ENCODE data around the gene ZNF469.

Gene ZNF469

DNA sequence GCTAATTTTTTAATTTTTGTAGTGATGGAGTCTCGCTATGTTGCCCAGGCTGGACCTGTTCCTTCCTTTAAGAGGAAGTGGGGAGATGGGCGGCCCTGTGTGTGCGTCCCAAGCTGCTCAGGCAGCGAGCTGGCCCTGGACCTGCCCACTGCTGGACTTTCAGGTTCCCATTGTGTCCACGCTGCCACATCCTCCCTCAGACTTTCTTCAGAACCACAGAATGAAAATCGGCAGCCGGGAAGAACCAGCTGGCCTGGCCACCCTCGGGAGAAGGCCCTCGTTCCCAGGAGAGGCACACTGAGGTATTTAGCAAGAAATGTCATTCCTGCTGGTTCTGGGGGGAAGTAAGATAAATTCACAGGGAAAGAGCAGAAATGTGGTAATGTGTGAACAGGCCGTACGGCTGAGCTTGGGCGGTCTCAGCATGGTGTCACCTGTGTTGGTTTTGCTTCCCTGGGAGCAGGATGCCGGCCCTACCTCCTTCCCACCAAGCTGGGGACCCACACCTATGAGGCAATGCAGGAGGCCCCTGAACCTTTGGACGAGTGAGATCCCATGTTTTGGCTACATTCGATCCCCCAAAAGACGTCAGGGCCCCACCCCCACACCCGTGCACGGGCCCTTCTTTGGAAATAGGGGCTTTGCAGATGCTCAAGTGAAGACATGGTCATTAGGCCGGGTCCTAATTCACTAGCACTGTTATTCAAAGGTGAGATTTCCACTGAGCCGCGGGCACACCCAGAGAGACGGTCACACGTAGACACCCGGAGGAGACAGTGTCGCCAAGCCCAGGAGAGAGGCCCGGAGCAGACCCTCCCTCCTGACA lies 35.9 kb upstream of the ZNF469 start:
- no peak for DNase-seq (ENCODE audit: low read depth in 1 of 2, low spot score in 1 of 2)

DNA sequence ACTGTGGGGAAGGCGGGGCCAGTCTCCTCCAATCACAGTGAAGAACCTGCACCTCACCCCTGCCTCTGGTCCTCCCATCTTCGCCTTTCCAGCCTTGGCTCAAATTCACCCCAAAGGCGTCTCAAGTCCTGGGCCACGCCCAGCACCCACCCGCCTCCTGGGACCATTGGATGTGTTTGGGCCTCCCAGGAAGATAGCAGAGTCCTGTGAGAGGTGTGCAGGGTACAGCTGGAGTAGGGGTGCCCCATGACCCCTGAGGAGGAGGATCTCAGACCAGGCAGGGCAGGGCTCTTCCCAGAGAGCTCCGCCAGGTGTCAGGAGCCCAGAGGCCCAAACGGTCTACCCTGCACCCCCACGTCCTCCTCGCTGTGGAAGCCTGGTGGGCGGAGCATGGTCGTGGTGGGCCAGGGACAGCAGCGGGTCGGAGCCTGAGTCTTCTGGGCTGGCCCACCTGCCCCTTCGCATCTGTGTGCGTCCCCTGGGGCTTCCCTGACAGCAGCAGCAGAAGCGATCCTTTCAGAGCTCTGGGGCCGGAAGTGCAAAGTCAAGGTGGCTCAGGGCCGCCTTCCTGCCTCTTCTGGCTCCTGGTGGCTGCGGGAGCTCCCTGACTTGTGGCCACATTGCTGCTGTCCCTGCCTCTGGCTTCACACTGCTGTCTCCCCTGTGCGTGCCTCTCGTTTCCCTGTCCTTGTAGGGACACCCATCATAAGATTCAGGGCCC lies 34.9 kb upstream of the ZNF469 start:
- DNase-seq (ENCODE audit: low read depth in 1 of 2, low spot score in 1 of 2): no peak

DNA sequence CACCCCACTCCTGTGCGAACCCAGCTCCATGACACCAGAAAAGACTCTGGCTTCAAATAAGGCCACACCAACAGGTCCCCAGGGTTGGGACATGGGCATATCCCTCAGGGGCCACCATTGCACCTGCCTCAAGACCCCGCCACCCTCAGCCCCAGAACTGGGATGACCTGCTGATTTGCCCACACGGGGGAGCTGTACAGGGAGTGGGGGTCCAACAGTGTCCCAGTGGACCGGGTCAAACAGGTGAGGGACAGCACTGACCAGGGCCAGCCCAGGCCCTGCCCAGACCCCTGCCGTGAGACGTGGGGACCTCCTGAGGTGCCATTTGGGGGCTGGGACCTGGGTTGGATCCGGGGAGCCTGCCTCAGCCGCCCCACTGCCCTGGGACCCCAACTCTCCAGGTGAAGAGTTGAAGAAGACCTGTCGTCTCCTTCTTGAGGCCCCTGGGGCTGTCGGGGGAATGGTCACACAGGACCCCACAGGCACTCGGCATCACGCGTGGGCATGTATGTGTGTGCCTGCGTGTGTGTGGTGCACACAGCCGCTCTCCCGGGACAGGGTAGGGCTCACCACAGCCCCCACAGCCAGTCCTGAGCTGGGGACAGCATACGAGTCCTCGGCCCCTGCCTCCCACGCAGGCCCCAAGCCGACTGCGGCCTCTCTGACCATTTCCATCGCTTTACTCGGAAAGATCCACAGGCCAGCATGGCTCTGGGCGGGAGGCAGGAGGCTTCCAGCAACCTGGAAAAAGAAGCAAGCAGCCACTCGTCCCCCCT lies 34.2 kb upstream of the ZNF469 start:
- no peak for DNase-seq (ENCODE audit: low read depth in 1 of 2, low spot score in 1 of 2)

DNA sequence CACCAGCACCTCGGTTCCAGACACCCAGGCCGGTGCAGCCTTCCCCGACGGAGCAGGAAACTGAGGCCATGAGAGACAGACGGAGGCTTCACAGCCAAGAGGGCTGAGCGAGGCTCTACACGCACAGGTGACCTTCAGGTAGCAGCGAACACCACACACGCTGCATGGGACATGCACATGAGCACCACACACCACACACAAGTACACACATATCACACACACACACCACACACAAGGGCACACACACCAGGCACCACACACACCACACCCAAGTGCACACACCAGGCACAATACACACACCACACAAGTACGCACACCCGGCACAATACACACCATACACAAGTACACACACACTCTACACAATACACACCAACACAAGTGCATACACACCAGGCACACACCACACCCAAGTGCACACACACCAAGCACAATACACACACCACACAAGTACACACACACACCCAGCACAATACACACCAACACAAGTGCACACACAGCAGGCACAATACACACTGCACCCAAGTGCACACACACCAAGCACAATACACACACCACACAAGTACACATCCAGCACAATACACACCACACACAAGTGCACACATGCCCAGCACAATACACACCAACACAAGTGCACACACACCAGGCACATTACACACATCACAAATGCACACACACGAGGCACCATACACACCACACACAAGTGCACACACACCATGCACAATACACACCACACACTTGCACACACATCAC lies 33.4 kb upstream of the ZNF469 start:
- DNase-seq (ENCODE audit: low read depth in 1 of 2, low spot score in 1 of 2): no peak

DNA sequence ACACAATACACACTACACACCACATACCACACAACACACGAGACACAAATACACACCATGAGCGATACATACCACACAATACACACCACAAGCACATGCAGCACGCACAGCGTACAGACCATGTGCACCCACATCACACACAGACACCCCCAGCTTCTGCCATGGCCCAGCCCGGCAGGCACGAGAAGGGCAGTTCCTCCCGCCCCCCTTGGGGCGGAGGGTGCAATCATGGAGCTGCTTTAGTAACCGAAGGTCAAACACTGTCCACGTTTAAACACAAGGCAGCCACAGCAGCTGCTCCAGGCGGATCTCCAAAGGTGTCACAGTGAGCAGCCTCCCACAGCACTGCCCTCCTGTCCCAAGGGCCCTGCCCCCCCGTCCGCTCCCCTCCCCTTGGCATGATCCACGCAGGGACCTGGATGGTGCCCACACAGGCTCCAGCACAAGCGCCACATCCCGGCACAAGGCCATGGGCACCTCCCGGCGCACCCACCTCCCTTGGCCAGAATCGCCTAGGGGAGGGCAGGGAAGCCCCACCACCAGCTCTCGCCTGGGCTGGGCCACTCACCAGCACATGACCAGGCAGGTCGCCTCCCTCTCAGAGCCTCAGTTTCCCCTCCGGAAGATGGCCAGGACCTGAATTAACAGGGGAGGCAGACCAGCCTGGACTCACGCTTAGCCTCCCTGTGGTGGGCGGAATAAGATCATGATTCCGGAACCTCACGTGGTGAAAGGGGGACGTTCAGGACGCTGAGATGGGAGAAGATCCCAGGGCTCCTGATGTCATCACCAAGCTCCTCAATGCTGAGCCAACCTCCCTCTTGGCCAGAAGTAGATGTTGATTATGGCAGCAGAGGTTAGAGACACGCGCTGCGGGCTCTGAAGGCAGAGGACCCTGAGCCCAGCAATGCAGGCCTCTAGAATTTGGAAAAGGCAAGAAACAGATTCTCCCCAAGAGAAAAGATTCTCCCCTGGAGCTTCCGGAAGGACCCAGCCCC lies 32.6 kb upstream of the ZNF469 start:
- no peak for DNase-seq (ENCODE audit: low read depth in 1 of 2, low spot score in 1 of 2)

DNA sequence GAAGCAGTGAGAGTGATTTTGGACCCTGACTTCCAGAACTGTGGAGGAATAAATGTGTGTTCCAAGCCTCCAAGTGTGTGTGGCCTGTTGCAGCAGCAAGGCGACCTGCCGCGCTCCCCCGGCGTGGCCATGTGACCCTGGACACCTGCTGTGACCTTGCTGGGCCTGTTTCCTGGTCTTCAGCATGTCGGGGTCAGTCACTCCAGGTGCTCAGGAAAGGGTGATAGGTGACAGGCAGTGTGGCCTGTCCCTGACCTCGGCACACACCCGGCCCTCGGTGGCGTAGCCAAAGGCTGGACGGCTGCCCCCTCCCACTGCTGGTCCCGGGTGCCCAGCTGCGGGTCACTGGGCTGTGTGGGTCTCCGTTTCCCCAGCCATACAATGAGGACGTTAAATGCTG lies 31.8 kb upstream of the ZNF469 start:
- DNase-seq (ENCODE audit: low read depth in 1 of 2, low spot score in 1 of 2): no peak

DNA sequence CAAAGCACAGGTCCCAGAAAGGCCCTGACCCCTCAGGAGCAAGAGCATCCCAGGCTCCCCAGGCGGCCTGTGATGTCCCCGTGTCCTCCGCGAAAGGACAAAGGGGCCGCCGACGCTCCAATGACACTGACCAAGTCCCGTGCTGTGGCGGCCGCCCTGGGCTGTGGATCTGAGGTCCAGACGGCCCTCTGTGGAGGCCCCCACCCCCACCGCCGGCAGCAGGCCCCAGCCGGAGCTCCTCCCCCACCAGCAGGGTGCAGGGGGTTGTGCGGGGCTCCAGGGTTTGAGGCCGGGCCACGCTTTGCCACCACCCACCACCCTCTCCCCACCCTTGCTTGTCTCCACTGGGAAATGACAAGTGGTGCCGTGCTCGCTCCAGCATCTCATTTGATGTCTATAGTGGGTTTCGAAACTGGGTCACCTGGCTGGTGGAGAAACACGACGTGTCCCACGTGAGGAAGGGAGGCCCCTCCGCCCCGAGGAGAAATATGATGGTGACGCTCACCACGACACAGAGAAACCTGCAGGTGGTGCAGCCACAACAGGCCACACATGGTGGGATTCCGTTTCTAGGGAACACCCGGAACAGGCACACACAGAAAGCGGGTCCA lies 31.2 kb upstream of the ZNF469 start:
- DNase-seq (ENCODE audit: low read depth in 1 of 2, low spot score in 1 of 2): no peak

DNA sequence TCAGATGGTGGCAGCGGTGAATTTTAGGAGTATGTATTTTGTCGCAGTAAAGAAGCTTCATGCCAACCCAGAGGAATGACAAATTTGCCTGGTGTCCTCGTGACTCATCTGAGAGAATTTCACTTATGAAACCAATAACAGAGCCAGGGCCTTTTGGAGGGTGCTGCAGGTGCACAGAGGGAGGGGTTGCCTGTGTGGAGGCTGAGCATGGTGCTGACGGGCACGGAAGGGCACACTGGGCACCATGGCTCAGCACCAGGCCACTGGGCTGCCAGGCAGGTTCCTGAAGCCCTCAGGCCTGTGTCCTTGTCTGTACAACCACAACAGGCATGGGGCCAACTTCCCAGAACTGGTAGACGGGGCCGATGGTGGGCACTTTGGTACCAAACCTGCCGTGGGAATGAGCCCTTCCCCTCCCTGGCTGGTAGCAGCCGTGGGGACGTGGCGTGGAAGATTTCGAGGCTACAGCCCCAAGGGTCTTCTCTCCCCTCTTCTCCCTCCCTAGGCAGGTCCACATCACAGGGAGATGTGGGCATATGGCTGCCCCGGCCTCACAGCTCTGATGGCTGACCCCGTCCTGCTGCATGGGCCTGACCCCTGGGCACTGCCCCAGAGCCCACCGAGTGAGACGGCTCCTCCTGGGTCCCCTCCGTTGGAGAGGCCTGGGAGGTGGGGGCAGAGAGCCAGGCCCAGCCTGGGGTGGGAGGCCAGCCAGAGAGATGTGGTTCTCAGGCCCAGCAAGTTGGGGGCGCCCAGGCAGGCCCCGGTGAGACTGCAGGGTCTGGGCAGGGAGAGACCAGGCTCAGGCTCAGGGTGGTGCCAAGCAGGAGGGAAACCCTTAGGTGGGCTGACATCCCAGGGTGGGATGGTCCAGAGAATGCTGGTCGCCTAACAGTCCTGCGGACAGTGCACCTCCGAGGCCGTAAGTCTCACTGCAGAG lies 30.2 kb upstream of the ZNF469 start:
- no peak for DNase-seq (ENCODE audit: low read depth in 1 of 2, low spot score in 1 of 2)

DNA sequence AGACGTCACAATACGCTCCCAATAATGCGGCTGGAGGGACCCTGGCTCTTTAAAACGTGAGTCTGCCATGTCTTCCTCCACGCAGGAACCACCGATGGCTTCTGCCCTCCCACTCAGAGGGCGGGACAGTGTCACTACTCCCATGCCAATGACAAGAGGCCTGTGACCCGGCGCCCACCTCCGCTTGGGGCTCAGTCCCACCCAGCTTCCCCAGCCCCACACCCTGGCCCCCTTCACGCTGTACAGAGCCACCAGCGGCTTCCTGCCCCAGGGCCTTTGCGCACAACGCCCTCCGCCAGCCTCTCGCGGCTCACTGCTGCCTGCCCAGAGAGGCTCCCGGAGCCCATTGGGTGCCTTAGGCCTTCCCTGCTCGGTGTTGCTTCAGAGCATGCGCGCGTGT lies 29.5 kb upstream of the ZNF469 start:
- no peak for DNase-seq (ENCODE audit: low read depth in 1 of 2, low spot score in 1 of 2)

DNA sequence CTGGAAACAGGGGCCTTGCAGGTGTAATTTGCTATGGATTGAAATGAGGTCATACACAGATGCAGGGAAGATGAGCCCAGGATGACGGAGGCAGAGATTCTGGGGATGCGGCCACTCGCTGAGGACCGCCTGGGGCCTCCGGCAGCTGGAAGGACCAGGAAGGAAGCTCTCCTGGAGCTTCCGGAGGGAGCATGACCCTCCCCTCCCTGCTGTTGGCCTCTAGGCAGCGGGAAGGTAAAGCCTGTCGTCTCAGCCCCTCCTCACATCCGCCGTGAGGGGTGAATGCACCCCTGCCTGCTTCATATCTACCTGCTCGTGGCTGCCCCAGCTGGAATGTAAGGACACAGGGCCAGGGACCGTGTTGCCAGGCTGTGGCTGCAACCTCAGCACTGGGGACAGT lies 29.1 kb upstream of the ZNF469 start:
- no peak for DNase-seq (ENCODE audit: low read depth in 1 of 2, low spot score in 1 of 2)

DNA sequence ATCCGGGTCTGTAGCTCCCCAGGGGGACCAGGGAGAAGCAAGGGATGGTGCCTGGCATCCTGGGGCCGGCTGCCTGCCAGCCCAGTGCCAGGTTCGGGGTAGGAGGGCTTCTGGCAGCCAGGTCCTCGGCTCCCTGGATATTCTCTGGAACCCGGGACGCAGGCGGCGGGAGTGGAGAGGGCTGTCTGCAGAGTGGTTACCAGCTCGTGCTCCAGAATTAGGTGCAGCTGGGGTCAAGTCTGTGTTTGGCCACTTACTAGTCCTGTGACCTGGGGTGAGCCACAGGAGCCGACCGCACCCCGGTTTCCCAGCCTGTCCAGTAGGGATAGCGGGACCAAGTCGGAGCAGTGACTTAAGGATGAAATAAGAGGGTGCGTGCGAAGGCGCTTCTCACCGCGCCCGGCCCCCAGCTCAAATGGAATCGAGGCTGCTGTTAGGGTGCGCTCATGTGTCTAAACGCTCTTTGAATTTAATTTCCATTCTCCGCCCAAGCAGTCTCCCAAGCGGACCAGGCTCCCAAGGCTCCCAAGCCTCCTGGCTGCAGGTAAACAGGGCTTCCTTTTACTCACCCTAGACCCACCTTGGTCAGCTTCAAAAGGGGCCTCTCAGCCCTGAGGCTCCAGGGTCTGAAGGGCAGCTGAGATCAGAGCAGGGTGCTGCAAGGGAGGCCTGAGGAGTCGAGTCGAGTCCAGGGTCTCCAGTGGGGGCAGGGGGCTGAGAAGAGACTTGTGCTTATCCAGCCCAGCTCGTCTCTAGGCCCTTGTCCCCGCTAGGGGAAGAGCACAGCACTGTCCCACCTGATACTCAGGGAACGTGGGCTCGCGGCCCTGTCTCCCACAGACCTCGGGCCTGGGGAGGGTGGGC lies 28.3 kb upstream of the ZNF469 start:
- no peak for DNase-seq (ENCODE audit: low read depth in 1 of 2, low spot score in 1 of 2)

DNA sequence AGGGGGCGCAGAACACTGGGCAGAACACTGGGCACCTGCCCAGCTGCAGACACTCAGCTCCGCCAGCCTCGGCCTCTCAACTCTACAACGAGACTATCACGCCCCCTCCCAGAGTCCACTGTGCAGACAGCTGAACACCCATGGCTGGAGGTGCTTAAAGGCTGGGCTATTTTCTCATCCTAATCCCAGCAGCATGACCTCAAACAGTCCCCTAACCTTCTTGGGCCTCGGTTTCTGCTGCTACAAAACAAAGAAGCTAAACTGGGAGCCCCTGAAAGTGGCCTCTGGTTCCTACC lies 27.7 kb upstream of the ZNF469 start:
- no peak for DNase-seq (ENCODE audit: low read depth in 1 of 2, low spot score in 1 of 2)

DNA sequence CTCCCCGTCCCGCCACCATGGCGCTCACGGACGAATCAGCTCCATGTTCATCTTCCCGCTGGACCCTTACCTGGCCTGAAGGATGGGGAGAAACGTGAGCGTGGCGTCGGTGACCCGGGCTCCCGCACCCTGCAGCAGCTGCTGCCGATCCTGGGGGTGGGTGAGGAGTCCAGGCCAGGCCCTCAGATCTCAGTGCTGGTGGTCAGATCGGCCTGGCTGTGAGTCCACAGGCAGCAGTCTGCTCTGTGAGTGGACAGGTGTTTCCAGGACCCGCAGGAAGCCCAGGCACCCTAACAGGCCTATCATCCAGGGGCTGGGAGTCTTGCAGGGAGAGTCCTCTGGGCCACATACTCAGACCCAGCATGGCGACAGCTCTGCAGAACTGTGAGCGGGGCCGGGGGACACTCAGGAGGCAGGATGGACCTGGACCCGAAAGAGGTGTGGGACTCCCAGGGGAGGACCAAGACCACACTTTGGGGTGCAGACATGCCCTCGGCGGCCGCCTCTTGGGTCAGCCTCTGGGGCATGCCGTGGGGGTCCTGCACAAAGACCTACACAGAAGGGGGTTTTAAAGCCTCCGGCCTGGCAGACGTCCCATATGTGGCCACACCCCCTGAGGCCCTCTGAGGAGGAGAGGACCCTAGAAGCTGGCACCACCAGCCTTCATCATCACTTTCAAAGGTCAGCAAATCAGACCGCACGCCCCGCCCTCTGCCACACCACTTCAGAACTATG lies 27.2 kb upstream of the ZNF469 start:
- no peak for DNase-seq (ENCODE audit: low read depth in 1 of 2, low spot score in 1 of 2)

DNA sequence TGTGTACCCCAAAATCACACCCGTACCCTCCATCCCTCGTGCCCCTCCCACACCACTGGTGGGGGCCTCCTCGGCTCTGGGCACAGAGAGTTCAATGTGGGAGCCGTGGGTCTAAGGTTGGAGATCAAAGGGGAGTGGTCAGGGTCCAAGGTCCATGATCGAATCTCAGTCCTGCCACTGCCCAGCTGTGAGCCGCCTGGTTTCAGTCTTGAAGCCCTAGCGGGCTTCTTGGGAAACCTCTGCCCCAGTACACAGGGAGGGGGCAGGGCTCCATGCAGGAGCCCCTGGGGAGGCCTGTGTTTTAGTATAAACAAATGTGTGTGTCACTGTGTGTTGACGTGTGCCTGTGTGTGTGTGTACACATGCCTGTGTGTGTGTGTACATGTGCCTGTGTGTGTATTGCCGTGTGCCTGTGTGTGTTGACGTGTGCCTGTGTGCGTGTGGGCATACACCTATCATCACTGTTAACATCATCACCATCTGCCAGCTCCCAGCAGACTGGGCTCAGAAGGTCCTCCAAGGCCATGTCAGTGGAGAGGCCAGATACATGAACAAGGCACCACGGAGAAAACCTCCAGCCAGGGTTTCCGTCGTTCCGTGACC lies 26.5 kb upstream of the ZNF469 start:
- DNase-seq (ENCODE audit: low read depth in 1 of 2, low spot score in 1 of 2): no peak

DNA sequence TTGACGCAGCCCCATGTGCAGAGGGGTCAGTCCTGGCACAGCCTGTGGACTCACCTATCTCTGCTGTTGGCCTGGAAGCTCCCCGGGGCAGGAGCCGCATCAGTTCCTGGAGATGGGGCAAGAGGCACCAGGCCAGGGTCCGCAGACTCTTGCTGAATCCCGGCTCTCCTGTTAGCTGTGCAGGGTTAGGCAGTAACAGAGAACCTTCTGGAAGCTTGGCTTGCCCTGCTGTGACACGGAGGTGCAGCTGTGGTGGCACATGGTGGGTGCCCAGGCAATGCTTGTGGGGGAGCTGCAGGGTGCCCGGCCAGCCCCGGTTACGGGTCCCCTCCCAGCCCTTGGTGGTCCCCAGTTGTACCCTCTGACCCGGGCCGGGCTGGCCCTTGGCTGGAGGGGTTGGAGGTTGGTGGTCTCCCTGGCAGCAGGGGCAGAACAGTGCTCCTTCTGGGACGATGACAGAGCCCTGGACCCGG lies 26.0 kb upstream of the ZNF469 start:
- no peak for DNase-seq (ENCODE audit: low read depth in 1 of 2, low spot score in 1 of 2)

DNA sequence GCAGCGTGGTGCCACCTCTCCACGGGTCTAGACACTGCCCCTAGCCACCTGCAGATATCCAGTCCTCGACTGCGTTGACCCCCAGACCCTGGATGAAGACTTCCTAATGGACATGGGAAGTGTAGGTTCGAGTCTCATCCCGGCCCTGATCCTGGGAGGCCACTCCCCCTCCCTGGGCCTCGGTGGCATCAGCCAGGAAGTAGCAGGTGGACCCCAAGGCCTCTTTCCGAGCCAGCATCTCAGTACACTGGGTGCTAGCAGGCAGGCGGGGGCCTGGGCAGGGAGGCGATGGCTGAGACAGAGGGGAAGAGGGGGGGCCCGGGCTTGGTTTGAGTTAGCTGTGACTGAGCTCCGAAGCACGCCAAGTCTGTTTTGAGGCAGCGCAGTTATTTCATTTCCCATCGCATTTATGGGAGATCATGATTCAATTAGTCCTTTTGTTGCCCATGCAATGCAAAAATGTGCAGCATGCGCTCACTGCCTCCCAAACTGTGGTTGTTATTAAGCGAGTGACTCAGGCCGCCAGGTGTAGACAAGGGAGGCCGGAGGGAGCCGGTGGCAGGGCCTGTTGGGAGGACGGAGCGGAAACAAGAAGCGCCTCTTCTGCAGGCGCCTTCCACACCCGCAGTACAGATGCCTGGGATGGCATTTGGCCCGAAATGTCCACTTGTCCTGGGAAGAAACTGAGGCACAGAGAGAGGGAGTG lies 25.3 kb upstream of the ZNF469 start:
- no peak for DNase-seq (ENCODE audit: low read depth in 1 of 2, low spot score in 1 of 2)

Measured in stimulated activated CD4-positive, alpha-beta T cell treated with anti-CD3 and anti-CD28 coated beads, Interleukin-15, amount 100 ng/mL, for 1 hour (primary cell).